NCI-H82 treated with DMSO at 0.1 percent for 48 hours (cell line): ENCODE results near the gene TENM3.
"Not testable (repeated sequence)": the region's sequence is repeated elsewhere in the genome, so short reads cannot be mapped to it uniquely, and the experiment has no call there.

ENCODE experiments used
- DNase-seq: peaks from one replicate; lab custom pipeline; 2025; ENCODE audit not compliant: unreplicated experiment; lab: John Stamatoyannopoulos, UW

The TENM3 gene

DNA sequence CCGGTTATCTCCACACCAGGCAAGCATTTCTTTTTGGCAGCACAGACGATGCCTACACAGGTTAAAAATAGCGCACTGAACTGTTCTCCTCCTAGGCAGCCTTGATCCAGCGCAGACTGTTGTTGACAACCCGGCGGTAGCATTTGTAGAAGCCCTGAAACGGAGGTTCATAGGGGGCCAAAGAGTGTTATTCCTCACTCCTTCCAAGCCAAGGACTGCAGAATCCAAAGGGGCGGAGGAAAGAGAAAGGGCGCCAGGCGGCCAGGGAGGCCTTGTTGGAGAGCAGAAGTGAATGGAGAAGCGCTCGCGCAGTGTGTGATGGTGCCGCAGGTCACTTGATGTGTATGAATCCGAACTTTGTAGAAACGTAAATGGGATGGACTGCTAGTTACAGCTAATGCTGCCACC, 82.7 kb downstream of the TENM3 start:
- DNase-seq = no peak

DNA sequence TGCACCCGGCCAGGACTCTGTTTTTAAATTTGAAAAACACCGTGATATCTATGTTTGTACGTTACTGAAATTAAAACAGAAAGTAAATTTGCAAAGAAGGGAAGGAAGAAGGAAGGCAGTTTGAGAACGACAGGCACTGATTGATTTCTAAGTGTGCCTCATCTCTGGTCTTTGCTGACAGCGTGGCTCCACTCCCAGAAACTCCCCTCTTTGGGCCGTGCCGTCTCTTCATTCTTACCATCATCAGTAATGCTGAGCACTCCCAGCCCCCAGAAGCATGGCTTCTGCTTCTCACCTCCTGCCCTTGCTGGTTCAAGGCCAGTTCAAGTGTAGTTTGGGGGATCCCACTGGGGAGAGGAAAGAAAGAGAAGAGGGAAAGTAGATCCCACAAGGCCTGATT, 85.3 kb downstream of the TENM3 start:
- no peak for DNase-seq

DNA sequence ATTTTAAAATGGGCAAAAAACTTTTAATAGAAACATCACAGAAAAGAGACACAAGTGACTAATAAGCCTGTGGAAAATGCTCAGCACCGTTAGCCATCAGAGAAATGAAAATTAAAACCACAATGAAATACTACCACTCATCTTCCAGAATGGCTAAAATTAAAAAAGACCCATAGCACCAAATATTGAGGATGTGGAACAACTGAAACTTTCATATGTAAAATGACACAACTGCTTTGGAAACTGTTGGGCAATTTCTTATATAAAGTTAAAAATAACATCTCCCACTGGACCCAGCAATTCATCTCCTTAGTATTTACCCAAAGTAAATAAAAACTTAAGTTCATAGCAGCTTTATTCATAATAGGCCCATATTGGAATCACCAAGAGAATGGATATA, 94.2 kb downstream of the TENM3 start:
- DNase-seq = no peak

DNA sequence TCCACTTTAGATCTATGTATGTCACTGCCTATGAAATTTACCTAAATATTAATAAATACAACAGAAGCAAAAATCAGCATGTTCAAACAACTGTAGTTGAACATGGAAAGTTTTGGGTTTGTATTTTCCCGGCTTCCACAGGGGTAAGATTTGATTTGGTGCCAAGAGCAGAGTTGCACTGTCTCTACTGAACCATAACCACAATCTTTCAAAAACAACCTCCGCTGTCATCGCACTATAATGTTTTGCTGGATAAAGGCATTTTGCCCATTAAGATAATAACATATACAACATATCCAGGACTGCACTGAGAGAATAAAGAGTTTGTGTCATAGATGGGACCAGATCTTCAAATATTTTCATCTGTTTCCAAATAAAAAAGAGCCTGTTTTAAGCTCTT, 94.9 kb downstream of the TENM3 start:
- no peak for DNase-seq

DNA sequence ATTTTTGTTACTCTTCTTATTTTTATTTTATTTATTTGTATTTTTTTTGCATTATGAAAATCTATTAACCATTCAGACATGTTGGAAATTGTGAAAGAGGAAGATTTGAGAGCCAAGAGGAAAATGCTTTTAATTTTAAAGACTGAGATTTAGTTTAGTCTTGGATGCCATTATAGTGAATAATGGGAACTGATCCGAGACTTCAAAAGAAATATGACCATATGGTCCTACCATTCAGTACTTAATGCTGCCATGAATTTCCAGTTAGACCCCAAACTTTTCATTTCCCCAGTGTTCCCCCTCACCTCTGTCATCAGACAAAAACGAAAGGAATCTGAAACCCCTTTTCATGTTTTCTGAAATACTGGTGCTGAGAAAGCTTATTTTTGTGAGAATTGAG, 95.5 kb downstream of the TENM3 start:
- no peak for DNase-seq

DNA sequence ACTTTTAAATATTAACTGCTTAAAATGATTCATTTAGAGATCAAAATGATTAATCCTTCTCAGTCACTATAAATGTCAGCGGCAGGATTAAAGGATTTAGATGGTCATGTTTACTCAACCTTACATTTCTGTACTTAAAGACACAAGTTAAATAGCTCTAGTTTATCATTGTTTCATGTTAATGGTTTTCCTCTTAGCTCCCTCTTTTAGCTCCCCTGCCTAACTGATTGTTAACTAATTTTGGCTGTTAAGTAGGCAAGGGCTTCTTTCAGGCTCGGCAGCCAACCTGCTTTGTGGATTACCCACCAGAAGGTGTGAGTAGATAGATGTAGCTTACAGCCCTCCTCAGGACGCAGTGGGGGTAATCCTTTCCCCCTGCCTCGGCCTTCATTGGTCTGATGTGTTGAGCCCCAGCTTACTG, 96.0 kb downstream of the TENM3 start:
- no peak for DNase-seq

DNA sequence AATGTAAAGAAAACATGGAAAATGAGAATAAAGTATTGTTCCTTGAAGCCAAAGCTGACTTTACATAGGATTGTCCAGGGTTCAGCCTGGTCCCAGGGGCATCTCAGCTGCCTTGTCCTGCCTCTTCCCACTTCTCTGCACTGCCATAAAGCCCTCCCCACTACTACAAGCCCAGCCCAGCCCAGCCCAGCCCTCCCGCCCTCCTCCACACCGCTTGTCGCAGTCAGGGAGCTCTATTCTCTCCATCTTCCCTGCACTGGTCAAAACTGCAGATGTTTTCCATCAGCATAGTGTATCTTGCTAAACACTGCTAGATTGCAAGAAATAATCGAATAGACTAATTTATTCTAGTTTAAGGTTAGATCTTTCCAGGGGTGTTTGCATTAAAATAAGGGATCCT, 100.3 kb downstream of the TENM3 start:
- DNase-seq = no peak

DNA sequence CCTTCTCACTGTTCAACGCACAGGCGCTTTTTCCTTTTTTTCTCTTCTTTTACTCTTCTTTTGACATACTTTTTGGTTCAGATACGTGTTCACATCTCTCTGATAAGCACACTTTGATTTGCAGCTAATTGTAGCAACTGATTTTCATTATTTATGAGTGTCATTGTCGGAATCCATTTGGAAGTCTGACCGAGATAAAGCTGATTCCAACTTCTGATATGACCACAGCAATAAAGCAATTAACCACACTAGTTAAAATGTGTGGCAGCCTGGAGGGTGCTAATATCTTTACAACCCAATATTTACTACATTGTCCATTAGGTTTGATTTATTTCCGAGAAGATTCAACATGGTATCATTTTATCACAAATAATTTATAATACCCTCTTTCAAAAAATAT, 101.8 kb downstream of the TENM3 start:
- no peak for DNase-seq

DNA sequence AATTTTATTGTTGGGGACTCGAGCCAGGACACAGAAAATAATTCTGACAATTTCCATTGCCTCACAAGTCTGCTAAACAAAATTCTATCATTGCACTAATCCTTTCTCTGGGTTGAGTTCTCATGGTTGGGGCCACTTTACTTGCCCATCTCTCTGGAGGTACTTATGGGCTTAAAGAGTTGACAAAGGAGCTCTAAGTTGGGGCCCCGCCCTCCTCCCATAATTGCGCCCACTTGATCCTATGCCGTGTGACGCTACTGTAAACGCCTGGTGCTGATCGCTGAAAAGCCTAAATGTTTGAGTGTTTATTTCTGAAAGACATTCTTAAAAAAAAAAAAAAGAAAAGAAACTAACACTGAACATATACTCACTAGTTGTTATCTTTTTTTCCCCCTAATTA, 103.0 kb downstream of the TENM3 start:
- DNase-seq = no peak

DNA sequence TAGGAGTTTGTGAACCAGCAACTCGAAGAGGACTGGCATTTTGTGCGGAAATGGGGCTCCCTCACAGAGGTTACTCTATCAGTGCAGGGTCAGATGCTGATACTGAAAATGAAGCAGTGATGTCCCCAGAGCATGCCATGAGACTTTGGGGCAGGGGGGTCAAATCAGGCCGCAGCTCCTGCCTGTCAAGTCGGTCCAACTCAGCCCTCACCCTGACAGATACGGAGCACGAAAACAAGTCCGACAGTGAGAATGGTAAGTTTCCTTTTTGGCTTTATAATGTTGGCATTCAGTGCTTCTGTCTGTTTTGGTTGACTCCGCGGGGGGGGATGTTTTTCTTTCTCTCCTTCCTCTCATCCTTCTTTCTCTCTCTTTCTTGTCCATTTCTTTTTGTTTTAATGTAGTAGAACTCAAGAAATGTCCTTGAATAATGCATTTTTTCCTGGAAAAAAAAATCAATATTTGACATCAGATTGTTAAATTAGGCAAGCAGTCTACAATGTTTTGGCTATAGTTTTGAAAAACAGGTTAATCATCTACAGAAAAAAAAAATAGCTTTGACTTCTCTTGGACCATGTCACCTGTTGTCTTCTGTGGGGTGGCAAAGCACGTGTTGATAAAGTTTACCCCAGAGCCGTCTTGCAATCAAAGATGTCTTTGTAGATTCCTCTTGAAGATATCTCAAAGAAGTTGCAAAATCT, 103.6 kb downstream of the TENM3 start:
- DNase-seq = no peak

DNA sequence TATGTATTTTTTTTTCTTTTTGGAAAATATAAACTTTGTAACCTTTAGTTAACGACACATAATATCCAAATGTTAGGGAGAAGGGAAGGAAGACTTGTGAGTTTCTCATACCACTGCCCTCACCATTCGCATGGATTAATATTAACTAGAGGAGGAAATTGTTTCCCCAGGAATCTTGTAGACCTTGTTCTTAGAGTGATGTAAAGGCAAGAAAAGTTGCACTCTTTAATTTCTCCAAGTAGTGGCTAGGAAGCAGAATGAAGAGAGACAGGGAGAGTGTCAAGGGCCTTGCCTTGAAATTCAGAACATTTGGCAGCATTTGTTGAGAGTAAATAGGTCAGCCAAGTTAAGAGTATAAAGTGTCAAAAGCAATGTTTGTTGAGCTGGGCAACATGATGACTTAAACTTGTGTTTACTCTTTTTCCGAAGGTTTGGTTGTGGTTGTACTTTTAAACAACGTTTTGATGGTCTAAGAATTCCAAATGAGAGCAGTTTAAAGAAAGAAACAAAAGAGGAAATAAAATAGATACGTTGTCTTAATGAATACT, 105.7 kb downstream of the TENM3 start:
- no peak for DNase-seq

DNA sequence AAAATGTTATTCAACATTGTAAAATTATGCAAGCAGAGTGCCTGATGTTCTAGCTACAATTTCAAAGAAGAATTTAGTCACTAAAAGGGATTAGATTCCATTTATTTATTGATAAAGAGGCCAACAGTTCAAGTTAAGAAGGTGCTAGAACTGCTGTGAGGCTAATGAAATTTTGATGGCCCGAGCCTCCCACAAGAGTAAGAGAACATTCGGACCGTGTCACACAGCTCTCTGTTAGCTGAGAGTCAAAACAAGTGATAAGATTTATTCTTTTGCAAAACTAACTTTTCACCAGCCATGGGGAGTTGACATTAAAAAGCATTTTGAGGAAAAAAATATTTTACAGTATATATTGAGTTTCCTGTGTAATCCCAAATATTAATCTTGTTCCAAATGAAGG, 106.8 kb downstream of the TENM3 start:
- no peak for DNase-seq

DNA sequence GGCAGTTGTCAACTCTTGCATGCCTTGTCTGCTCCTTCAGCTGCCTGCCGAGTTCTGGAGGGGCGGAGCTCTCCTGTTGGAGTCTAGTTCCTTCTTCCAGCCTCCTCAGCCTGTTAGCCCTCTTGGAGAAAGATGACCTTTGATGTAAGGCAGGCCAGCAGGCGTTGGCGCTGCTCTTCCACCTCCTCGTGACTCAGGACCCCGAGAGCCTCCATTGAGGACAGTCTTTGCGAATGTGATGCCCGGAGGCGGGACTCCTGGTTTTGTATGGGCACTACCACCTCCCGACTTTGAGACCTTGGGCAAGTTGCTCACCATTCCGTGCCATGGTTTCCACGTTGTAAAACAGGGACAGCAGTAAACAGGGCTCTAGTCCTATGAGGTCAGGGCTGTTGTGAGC, 108.3 kb downstream of the TENM3 start:
- no peak for DNase-seq

DNA sequence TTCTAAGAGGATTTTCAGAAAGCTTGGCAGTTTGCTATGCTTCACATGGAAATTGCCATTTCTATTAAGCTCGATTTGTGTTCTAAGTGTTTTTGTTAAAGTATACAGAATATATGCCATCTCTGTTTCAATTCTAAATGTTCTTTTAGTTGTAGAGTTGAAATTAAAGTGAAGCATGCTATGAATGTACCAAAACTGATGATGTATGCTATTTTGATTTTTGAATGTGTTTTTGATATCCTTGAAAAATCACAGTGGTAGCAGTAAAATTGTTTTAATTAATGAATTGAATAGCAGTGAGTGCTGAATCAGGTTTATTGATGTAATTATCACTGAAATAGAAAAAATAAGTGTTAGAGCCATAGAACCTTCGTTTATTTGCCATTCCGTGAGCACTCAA, 110.9 kb downstream of the TENM3 start:
- no peak for DNase-seq

DNA sequence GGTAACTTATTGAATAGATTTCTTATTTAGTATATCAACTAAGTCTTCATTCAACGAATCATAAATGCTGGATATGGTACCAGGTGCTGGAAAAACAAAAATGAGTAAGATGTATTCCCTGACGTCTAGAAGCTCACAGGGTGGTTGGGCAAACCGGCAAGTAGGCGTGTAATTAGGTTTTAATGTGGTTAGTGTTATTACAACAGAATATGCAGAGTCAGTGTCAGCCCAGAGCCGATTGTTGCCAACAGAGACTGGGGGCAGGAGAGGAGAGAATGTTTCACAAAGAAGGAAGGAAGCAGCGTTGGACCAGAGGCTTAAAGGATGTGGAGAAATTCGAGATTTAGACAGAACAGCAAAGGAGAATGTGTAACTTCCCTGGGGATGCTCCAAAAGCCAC, 111.7 kb downstream of the TENM3 start:
- DNase-seq = no peak

DNA sequence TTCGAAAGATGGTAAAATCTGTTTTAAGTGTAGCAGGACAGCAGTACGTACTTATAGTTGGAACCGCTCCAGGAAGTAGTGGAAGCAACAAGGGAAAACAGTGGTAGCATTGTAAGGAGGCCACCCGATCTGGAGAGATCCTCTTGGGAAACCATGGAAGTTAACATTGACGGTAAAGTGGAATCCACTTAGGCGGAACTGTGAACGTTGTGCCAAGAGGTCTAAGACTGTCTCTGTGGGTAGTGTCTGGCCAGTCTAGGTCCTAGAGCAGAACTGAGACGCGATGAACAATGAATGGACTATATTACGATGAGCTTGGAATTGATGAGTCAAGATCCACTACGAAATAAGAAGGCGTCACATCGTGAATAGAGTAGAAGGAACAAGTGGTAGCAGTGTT, 124.0 kb downstream of the TENM3 start:
- no peak for DNase-seq

DNA sequence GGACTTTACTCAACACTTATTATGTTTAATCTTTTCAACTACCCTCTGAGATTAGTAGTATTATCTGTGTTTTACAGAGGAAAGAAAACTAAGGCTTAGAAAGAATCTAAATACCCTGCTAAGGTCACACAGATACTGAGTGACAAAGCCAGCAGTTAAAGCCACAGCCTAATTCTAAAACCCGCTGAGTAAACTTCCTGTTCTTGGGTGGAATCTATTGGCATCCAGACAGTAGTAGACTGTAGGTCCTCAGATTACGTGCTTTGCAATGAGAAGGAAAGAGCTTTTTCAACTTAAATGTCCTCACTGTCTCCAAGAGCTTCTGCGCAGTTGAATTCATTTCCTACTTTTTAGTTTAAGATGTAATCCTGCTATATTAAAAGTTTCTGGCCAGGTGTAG, 126.0 kb downstream of the TENM3 start:
- DNase-seq = no peak

DNA sequence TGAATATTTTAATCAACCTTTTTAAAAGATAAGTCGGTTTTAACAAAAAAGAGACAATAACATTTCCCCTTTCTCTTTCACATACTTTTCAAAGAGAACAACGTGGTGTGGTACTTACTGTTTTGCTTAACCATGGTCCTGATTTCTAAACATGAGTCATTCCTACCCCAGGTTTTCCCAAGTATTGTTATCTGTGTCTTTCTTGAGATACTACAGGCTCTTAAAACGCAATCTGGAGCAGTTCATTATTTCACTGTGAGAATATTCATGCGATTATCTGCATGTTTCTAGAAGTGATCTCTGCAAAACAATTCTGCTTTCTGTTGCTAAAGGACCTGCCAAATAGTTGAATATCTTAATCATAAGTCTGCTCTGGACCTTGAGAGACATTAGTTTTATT, 127.3 kb downstream of the TENM3 start:
- no peak for DNase-seq

DNA sequence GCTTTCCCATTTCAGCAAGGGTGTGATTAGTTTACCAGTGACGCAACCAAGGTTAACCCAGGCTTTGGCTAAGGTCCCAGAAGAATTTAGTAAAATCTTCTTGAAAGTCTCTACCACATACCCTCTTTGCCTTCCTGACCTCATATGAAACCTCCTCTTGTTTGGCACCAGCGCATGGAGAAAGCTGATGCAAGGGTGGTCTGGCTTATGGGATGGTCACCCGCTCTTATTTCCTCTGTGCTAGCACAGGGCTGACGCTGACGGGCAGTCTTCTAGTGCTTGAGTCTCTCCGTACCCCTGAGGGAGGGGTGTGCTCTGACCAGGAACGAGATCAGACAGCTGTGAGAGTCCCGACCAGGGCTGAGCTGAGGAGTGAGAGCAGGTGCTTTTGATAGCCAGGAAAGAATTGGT, 137.6 kb downstream of the TENM3 start:
- no peak for DNase-seq

DNA sequence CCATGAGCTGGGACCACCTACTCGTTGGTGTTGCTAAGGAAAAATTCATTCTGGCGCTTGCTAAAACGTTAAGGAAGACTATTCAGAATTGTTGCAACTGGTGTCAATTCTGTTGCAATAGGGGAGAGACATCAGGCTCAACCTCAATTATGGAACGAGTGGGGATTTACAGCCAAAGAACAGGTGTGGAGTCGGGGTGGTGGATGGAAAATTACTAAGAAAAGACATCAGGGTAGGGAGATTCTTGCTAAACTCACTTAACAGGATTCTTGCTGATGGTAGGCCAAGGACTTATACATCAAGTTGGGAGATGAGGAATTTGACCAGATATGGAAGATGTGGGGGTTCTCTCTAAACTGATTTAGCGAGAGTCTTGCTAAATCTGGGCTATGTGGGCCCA, 139.7 kb downstream of the TENM3 start:
- no peak for DNase-seq

DNA sequence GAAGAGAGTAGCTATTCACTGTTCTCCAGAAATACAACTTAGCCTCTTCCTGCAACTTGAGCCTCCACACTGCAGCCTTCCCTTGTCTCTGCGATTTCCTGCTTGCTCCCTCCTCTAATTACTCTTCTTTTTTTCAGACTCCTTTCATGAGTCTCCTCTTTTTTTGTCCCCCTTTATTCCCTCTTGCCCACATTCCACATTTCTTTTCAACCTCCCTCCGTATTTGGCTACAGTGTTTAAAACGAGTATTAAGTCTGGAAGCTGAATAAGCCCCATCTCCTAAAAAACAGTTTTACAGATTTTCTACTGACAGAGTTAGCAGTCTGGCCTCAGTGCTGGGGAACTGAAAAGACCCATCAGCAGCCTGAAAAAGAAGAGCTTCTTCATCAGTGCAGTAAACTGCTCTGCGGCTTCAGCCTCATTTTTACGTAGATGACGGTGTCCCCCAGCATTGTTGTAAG, 141.5 kb downstream of the TENM3 start:
- no peak for DNase-seq

DNA sequence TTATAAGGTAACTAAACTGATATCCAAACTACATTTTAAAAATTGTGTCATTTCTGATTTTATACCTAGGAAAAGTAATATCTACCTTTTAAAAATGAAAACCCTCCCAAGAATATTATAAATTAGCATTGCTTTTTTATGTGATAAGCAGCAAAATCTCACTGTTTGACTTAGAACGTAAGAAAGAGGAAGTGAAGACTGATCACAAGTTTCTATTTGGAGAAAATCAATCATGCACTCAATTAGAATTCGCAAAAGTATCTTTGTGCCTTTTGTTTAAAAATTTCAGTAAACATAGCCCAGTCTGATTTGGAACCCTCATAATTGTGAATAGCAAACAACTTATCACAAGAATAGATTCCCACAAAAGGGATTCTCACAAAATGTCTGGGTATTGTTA, 142.7 kb downstream of the TENM3 start:
- DNase-seq = no peak

DNA sequence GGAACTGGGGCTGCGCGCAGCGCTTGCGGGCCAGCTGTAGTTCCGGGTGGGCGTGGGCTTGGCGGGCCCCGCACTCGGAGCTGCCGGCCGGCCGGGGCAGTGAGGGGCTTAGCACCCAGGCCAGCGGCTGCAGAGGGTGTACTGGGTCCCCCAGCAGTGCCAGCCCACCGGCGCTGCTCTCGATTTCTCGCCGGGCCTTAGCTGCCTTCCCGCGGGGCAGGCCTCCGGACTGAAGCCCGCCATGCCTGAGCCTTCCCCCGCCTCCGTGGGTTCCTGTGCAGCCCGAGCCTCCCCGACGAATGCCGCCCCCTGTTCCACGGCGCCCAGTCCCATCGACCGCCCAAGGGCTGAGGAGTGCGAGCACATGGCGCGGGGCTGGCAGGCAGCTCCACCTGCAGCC, 143.4 kb downstream of the TENM3 start:
- DNase-seq = not testable (repeated sequence)
